ENCODE results near the gene NDUFV2. TPM values are rescaled to one million over a fixed set of nuclear protein-coding genes. Genes with fewer than 3 reads are reported as not detected.
"Not testable (repeated sequence)": the region's sequence is repeated elsewhere in the genome, so short reads cannot be mapped to it uniquely, and the experiment has no call there.

The NDUFV2 gene
- total RNA-seq, 2 donors from 2014 or later: 40.5 to 42.5 TPM

GRCh38 chr18:9086624-9087023 is 15.9 kb upstream of the NDUFV2 start:
- ATAC-seq (no peak), DNase-seq (no peak)
- no peaks in the 10 kb centered on the region for H3K4me1 ChIP-seq
- no peaks in the 10 kb centered on the region for H3K27me3 ChIP-seq
- H3K9me3 ChIP-seq: no peaks in the 10 kb centered on the region
- H3K27ac ChIP-seq: no peak overlapping the region
- H3K4me3 ChIP-seq: no peak overlapping the region
- TF ChIP-seq CTCF (IDR thresholded peaks at IDR 0.05) (no peak), POLR2A (IDR thresholded peaks at IDR 0.05) (no peak)
- H3K36me3 ChIP-seq (replicated peaks in 1 of 2; ENCODE audit: insufficient read depth in 1 of 2, low read depth in 2 of 2): no peaks in the 10 kb centered on the region
- intact Hi-C loops (cut with DNase I): no loop called here
- WGBS, 2 donors: 96% methylated on average over 1 of the region's 1 CpG

- no peak overlapping the region for H3K27ac ChIP-seq
- 98 to 100% methylated on average over 2 of the region's 2 CpGs for WGBS, 2 donors
- no peaks in the 10 kb centered on the region for H3K4me1 ChIP-seq
- TF ChIP-seq POLR2A (IDR thresholded peaks at IDR 0.05): no peak
- no peak for TF ChIP-seq CTCF (IDR thresholded peaks at IDR 0.05)
- H3K36me3 ChIP-seq (replicated peaks in 1 of 2; ENCODE audit: insufficient read depth in 1 of 2, low read depth in 2 of 2): no peaks in the 10 kb centered on the region
- ATAC-seq (no peak), DNase-seq (no peak)
- intact Hi-C loops (cut with DNase I): no loop called here
- no peaks in the 10 kb centered on the region for H3K9me3 ChIP-seq
- H3K27me3 ChIP-seq: no peaks in the 10 kb centered on the region
- H3K4me3 ChIP-seq: no peak overlapping the region
These were observed 15.4 kb upstream of the NDUFV2 start for GRCh38 chr18:9087144-9087543.

- intact Hi-C loops (cut with DNase I): no loop called here
- no peaks in the 10 kb centered on the region for H3K4me1 ChIP-seq
- DNase-seq (no peak), ATAC-seq (no peak)
- H3K4me3 ChIP-seq: no peak overlapping the region
- H3K27ac ChIP-seq: no peak overlapping the region
- no peaks in the 10 kb centered on the region for H3K36me3 ChIP-seq (replicated peaks in 1 of 2; ENCODE audit: insufficient read depth in 1 of 2, low read depth in 2 of 2)
- WGBS, 2 donors: 87 to 92% methylated on average over 5 of the region's 5 CpGs
- H3K9me3 ChIP-seq: no peaks in the 10 kb centered on the region
- no peaks in the 10 kb centered on the region for H3K27me3 ChIP-seq
- TF ChIP-seq POLR2A (IDR thresholded peaks at IDR 0.05): no peak
- TF ChIP-seq CTCF (IDR thresholded peaks at IDR 0.05): no peak
These were observed 14.2 kb upstream of the NDUFV2 start for GRCh38 chr18:9088252-9088651.

- 86 to 93% methylated on average over 2 of the region's 2 CpGs for WGBS, 2 donors
- H3K27me3 ChIP-seq; DNase-seq; H3K36me3 ChIP-seq (replicated peaks in 1 of 2; ENCODE audit: insufficient read depth in 1 of 2, low read depth in 2 of 2); H3K27ac ChIP-seq; ATAC-seq; H3K4me3 ChIP-seq; H3K4me1 ChIP-seq; H3K9me3 ChIP-seq; intact Hi-C loops (cut with DNase I): not testable (repeated sequence)
These were observed 13.8 kb upstream of the NDUFV2 start for GRCh38 chr18:9088727-9089126.

- H3K4me1 ChIP-seq: no peaks in the 10 kb centered on the region
- no peak overlapping the region for H3K4me3 ChIP-seq
- 88 to 89% methylated on average over 5 of the region's 5 CpGs for WGBS, 2 donors
- ATAC-seq (no peak), DNase-seq (no peak)
- no peak overlapping the region for H3K27ac ChIP-seq
- no peak for TF ChIP-seq CTCF (IDR thresholded peaks at IDR 0.05)
- no peak for TF ChIP-seq POLR2A (IDR thresholded peaks at IDR 0.05)
- H3K27me3 ChIP-seq: no peaks in the 10 kb centered on the region
- no peaks in the 10 kb centered on the region for H3K9me3 ChIP-seq
- no peaks in the 10 kb centered on the region for H3K36me3 ChIP-seq (replicated peaks in 1 of 2; ENCODE audit: insufficient read depth in 1 of 2, low read depth in 2 of 2)
- intact Hi-C loops (cut with DNase I): no loop called here
These were observed 11.9 kb upstream of the NDUFV2 start for GRCh38 chr18:9090578-9090977.
